Hematopoietic multipotent progenitor cell treated with erythropoietin and hydrocortisone succinate and interleukin-3 and kit ligand, for 6 days (in vitro differentiated cells): ENCODE results near the gene SPO11.

Source experiments
- DNase-seq: peaks from one replicate; pipeline ENCODE4 v3.0.0-alpha.2; 2015

SPO11 gene

DNA sequence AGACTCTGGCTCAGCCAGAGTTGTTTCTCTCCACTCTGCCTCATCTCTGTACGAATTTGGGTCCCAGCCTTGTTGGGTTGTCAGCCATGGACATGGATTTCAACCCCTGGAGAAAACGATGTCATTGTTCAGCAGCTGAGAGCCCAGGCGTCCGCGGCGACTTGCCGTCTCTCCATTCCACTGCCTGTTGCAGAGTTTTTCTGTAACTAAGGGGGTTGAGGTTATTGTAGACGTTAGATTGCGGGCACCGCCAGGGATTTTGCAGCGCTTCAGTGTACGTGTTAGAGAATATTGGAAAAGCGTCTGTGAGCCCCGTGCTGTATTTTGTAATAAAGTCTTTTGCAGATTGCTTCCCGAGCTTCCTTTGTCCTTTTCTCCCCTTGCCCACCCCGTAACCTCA is 48.5 kb downstream of the SPO11 start:
- DNase-seq: no peak

GRCh38 chr20:57378646-57379262 is 49.2 kb downstream of the SPO11 start:
- DNase-seq: no peak

GRCh38 chr20:57379263-57379647 is 49.7 kb downstream of the SPO11 start:
- DNase-seq: peak; percentile 30

DNA sequence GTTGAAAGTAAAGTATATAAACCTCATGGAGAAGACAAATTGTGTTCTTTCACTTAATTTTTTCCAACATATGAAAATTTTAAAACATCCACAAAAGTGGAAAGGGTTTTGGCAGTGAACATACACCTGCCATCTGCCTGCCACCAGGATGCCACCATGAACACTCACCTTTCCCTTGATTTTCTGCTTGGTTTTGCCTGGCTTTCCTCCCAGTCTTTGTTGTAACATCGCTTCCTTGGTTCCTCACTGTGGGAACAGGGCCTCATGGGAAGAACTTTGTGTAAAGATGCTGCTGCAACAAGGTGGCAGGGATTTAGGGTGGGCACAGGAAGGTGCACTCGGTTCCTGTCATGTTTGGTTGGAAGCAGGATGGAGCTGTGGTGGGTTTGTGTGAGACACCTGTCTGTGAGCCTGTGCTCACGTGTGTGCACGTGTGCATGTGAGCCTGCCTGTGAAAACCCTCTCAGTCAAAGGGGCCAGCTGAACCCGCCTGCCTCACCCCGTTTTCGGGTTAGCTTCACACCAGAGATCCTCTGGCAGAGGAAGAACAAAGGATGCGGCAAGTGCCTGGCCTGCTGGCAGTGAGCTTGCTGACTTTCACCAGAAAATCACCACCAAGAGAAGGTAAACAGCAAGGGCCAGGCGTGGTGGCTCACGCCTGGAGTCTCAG is 50.6 kb downstream of the SPO11 start:
- no peak for DNase-seq

GRCh38 chr20:57381596-57382503 is 52.2 kb downstream of the SPO11 start:
- DNase-seq: peak; percentile 87

DNA sequence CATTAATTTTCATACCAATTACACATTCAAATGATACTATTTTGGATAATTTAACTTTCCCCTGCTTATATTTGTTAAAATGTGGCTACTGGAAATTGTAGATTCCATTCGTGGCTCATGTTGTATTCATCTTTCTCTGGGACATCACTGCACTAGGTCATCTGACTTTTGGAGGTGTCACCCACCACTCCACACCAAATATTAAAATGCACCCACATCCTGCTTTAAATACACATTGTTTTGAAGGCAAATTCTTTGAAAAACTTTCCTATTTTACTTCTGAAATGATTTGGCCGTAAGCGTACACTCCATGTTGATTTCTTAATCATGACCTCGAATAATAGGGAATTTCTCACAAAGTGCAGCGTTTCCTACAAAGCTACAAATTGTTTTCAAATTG is 52.9 kb downstream of the SPO11 start:
- no peak for DNase-seq

GRCh38 chr20:57383447-57384347 is 54.1 kb downstream of the SPO11 start:
- no peak for DNase-seq

DNA sequence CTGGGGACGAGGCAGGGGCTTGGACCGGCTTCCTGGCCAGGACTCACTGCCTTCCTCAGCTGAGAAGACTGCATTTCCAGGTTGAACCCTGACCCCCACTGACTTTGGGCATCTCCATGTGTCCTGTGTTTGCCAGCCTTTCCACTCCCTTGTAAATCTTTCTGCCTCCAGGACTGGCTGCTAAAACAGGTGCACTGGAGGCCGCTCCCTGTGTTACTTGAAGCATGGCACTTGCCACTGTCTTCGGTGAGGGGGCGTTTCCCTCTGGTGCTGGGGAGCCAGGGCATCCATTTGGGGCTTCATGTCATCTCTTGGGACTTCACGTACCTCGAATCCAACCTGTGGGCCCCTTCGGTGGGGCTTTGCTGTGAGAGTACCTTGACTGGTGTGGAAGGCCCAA is 54.9 kb downstream of the SPO11 start:
- DNase-seq: no peak

DNA sequence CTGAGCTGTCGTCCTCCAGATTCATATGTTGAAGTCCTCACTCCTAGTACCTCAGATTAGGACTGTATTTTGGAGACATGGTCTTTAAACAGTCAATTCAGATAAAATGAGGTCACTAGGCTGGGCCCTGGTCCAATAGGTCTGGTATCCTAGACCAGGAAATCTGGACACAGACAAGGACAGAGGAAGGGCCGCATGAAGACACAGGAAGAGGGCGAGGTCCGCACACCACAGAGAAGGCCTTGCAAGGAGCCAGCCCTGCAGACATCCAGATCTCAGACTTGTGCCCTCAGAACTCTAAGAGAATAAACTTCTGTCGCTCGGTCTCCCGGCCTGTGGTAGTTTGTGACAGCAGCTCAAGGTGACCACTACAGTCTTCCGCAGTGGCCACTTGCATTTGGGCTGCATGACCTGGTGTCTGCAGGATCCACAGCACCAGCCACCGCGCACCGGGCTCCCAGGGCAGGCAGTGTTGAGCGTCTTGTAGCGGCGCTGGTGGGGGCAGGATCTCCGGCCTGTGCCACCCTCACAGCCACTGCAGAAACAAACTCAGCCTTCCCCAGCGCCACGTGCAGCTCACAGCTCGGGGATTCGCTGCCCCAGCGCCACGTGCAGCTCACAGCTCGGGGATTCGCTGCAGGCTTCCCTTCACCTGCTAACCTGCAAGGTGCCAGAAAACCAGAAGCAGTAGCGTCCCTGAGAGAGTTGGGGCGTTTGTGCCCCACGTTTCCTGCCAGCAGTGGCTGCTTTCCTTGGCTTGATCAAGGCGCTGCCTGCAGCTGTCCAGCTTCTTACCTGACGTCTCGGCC is 55.6 kb downstream of the SPO11 start:
- DNase-seq: no peak

DNA sequence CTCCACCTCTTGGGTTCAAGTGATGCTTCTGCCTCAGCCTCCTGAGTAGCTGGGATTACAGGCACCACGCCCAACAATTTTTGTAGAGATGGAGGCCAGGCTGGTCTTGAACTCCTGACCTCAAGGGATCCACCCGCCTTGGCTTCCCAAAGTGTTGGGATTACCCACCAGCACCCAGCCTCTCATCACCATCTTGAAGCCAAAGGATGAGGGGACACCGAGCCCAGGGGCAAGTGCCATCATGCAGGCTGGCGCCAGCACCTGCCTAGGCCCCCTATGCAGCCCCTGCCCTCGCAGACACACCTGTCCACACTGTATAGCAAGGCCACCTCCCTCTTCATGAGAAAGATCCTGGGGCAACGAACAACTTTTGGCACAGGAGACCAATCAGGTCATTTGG is 56.3 kb downstream of the SPO11 start:
- DNase-seq: no peak

DNA sequence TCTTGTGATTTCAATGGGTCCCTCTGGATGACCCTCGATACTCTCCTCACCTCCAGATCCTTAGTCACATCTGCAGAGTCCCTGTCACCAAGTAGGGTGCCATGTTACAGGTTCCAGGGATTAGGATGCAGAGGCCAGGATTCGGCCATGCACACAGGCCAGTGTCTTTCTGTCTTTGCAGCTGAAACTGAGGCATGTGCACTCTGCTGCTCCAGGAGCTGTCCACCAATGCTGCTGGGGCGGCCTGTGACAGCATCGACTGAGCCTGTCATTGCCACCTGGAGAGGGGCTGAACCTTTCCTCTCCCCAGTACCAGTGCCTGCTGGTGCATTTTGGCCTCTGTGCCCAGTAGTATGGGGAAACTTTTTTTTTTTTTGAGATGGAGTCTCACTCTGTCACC is 57.2 kb downstream of the SPO11 start:
- DNase-seq: no peak

- DNase-seq: no peak
These were observed 57.9 kb downstream of the SPO11 start for GRCh38 chr20:57387463-57387862.

DNA sequence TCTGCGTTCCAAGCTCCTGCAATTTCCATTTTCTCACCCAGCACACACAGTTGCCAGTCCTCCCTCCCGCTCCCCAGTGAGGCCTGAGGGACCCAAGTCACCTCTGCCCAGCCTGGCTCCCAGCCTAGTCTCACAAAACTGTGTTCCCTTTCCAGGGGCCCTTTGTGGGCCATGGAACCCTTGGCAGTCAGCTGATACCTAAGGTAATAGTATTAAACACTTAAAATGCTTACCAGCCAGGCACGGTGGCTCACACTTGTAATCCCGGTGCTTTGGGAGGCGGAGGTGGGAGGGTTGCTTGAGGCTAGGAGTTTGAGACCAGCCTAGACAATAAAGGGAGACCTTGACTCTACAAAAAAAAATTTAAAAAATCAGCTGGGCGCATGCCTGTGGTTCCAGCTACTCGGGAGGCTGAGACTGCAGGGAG is 58.4 kb downstream of the SPO11 start:
- DNase-seq: no peak

GRCh38 chr20:57388953-57389694 is 59.5 kb downstream of the SPO11 start:
- DNase-seq: peak; percentile 87

- DNase-seq: peak; percentile 52
These were observed 60.3 kb downstream of the SPO11 start for GRCh38 chr20:57389695-57390603.

- peak; percentile 82 for DNase-seq
These were observed 61.2 kb downstream of the SPO11 start, which contains the start of gene RBM38 for GRCh38 chr20:57390604-57391438. Gene RBM38, plus strand, starts transcription at chr20:57391396. Its CDS starts 186 bp downstream, at chr20:57391582.

- DNase-seq: peak; percentile 54
These were observed 62.1 kb downstream of the SPO11 start for GRCh38 chr20:57391439-57392301.
